HG02610 (cell line): ENCODE data around the gene TRAF3IP1.

Source experiments
- ATAC-seq: cut with Tn5 transposase; IDR thresholded peaks from one replicate; pipeline ENCODE4 v1.9.1; 2021; ENCODE audit warnings: mild to moderate bottlenecking, moderate library complexity; ENCODE audit not compliant: unreplicated experiment

TRAF3IP1 gene

DNA sequence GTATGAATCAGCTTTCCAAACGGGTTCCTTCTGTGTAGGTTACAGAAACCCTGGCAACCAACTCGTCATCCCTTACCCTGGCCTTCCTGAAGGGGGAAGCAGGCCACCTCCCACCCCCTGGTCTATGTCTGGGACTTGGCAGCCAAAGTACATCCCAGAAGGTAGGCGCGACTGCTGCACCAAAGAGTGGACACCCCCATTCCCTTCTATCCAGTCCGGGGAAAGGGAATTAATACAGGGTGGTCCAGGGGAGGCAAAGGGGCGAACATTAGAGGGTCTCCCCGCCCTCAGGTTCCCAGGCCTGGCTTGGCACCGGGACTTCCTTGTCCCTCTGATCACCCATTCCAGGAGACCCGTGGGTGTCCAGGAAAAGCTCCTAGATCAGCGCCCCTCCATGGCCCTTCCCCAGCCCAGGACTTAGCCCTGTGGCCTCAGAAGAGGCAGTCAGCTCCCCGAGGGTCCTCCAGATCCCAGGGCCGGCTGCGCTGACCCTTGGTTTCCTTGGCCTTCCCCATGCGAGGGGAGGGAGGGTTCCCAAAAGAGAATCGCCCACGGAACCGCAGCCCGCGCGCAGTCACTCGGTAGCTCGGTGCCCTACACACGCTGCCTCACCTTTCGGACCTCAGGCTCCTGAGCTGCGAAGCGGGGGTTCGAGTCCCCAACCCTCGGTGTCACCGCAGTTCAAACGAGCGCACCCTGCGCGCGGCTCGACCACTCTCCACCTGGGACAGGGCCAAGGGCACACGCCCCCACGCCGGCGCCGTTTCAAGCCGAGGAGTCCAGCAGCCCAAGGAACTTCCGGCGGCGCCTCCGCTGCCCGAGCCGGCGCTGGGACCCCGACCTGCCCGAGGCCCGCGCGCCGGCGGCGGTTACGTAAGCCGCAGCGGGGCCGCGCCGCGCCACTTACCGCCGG lies 32.3 kb upstream of the TRAF3IP1 start, which contains the start of gene PER2:
Gene PER2 (minus strand): TSS at position 874 of the 913 bp plus-strand sequence. CDS start 10,674 bp downstream, outside the sequence.
- peak; percentile 31 for ATAC-seq

DNA sequence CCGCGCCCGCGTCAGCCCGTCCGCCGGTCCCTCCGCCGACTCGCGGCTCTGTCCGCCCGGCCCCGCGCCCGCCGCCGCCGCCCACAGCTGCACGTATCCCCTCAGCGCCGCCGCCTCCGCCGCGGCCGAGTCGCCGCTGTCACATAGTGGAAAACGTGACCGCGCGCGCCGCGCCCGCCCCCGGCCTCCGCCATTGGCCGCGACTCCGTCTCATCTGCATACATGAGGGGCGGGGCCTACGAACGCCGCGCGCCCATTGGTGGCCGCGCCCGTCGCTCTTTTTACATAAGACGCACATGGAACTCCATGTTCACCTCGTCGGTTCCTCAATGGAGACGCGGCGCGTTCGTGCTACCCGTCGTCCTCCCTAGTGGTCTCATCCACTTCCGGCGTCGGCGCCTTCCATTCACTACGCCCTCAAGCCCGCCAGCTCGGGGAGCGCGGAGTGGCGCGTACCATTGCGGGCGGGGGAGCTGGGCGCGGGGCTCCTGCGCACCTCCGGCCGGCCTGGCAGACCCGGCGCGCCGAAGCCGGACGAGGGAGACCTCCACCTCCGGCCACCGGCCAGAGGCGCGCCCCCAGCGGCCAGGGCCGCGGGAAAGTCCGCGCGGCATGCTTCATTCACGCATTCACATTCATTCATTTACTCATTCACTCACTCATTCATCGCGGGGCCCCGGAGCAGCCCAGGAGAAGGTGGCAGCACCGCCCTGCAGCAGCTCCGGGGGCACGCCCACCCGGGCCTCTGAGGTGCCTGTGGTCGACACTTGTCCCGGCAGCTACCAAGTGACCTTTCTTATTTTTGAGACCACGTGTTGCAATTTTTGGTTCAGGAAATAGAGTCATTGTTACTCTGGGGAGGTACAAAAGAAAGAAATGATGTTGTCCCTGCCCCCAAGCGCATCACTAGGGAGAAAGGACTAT lies 31.4 kb upstream of the TRAF3IP1 start:
- peak; percentile 88 for ATAC-seq

DNA sequence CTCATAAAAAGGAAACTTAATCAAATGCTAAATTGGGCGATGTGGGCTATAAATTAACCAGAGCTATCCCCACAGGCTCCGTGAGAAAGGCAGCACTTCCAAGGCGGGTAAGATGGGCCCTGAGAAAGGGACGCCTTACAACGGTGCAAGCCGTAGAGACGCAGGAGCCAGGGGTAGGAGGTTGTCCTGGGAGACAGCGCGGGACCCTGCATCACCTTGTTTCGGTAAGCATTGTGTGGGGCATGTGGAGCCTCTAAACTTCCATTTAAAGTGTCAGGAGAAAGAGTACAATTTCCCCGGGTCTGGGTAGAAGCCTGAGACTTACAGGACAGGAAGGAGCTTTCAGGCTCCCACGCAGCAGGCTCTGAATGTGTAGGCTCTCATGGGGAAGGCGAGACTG lies 30.7 kb upstream of the TRAF3IP1 start:
- no peak for ATAC-seq

DNA sequence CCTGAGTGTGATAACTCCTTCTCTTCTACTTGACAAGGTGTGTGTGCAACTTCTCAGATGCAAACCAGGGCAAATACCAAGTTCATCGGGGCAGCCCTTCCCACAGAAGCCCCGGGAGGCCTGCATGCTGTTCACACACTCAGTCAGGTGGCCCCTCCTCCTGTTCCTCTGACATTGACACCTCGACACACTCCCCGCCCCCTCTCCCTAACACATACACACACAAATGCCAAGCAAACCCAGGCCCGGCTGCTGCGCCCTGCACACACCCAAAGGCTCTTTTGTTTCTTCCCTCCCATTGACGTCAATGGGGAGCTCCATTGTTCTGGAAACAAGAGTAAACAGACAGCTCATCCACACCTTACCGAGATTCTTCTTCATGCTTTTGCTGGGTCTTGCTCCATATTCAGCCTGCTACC lies 30.2 kb upstream of the TRAF3IP1 start:
- ATAC-seq, result no peak

DNA sequence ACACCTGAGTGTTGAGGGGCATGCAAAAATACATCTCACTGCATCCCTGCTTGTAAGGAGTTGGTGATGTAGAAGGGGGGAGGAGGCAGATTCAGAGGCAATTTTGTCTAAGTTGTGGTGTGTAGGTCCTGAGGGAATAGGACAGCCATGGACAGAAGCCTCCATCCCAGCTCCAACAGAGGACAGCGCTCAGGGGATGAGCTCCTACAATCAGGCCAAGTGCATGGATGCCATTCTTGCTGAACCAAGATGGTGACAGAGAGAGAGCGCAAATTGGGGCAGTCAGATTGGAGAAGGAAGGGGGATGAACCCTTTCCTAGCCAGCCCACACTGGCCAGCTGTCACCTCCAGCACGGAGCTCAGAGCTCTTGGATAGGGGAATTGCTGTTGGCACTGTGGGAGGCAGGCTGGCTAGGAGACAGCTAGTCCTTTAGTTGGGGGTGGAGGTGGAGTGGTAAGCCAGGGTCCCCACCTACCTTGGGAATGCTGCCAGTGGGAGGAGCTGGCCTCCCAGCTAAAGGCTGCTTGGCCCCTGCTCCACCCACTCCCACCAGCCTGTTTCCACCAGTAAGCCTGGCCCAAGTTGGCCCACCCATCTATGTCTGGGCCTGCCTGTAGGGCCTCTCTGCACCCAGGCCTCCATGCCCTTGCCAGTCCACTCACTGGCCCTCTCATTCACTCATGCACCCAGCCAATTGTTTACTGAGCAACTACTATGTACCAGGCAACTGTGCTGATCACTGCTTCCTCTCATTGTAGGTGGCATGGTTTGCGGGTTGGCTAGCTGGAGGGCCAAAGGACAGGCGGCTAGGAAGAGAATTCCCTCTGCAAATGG lies 29.4 kb upstream of the TRAF3IP1 start:
- ATAC-seq, result no peak

DNA sequence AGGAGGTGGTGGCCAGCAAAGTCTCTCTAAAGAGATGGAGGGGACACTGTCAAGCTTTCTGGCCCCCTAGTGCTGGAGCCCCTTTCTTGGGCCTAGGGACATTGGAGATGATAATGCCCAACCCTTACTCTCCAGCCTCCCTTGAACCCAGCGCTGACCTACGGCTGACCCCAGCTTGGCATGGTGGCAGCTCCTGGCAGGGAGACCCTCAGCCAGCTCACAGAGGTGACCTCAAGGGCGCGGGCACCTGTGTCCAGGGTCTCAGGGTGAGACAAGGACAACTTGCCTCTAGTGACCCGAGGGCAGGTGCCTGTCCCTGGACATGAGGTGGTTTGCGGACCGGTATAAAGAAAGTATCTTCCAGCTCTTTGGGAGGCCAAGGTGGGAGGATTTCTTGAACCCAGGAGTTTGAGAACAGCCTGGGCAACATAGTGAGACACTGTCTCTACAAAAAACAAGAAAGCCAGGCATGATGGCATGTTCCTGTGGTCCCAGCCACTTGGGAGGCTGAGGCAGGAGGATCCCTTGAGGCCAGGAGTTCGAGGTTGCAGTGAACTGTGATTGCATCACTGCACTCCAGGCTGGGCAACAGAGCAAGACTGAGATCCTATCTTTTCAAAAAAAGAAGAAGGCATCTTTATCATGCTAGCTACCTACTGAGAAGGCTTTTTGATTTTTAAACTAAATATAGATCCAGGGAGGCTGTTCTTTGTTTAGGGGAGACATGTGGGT lies 28.6 kb upstream of the TRAF3IP1 start:
- ATAC-seq, result no peak

DNA sequence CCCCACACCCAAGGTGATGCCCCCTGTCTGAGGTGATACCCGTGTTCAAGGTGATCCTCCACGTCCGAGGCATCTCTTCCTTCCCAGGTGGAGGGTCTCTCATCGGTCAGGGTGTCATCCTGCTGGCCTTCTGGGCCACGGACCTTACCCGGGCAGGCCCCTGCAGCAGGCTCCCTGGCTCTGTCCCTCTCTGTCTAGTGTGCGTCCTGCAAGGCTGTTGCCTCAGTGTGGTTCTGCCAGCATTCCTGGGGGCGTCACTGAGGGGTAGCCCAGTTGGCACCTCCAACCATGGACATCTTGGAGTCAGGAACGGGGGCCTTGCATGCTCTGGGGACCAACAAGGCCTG lies 26.3 kb upstream of the TRAF3IP1 start:
- no peak for ATAC-seq

DNA sequence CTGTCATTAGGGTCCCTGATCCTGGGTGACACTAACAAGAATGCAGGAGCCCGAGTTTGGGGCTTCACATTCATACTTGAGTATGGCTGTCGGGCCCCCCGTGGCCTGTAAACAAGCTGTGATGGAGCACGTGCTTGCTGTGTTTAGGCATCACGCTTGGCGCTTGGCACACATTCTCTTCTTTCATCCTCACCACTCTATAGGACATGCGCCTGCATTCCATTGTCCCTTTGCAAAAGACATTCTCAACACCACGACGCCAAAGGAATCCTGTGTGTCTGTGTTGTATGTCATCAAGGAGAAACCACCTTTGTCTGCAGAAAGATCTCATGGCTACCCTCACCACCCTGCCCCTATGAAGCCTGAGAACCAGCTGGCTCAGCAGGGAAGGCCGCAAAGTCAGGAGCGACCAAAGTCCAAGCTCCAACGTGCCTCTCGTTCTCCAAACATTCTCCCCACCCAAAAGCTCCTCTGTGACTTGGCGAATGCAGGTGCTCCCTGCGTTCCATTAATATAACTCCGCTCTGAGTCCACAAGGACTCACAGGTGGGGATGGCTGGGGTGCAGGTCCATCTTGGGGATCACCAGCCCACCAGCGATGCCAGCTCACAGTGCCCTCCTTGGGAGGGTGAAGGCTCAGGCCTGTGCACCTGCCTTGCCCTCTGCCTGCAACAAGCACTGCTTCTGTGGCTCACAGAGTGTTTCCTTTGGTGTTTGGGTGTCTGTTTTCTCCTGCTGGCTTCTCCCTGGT lies 25.8 kb upstream of the TRAF3IP1 start:
- ATAC-seq, result no peak

DNA sequence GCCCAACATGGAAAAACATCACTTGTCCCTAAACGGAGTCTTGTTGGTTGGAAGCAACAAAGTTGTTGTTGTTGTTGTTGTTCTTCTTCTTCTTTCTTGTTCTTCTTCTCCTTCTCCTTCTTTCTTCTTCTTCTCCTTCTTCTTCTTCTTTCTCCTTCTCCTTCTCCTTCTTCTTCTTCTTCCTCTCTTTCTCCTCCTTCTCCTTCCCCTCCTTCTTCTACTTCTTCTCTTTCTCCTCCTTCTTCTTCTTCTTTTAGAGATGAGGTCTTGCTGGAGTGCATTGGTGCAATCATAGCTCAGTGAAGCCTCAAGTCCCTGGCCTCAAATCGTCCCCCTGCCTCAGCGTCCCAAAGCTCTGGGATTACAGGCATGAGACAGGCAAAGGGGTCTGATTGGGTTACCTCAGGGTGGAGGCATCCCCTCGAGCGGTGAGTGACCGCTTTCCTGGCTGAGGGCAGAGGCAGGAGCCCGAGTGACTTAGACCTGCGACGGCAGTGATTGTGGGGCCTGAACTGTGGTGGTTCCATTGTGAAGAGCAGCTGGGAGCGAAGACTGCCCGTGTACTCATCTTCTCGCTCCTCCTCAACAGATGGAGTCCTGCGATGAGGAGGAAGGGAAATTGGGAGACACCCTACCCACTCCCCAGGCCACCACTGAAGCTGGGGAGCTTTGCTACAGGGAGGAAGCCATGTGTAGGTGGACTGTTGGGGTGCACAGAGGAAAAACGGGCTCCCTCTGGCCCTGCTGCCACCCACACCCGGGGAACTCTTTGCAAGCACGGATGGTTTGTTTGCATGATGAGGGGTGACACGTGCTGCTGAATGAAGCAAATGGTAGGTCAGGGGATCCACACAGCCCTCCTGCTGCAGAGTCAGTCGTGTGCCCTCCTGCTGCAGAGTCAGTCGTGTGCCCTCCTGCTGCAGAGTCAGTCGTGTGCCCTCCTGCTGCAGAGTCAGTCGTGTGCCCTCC lies 24.9 kb upstream of the TRAF3IP1 start:
- ATAC-seq, result no peak

DNA sequence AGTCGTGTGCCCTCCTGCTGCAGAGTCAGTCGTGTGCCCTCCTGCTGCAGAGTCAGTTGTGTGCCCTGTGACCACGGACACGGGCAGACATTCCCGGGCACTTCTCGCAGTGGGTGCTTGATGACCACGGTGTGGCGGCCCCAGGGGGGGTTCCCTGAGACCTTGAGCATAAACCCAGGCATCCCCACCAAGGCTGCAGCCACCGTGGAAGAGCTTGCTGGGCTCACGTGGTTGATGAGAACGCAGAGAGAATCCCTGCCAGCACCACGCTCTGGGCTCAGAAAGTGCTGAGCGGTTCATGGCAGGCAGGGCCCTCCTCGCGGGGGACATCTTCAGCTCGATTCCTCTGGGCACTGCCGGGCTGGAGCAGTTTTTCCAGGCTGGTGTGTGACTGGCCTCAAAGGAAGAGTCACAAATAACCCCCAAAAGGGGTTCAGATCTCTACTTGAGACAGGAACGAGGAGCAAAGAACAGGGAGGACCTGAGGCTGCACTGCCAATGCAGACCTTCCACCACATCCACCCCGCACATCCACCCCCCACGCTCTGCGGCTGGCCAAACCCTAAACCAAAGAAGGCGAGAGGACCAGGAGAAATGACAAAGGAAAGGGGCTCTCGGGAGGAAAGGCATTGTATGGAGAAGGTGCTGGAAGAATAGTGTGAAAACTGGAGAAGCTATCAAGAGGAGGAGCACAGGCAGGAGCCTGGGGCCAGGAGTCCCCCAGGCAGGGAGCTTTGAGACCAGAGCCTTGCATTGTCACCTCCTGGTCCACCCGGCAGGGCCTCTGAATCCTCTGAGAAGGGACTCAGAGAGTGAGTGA lies 23.5 kb upstream of the TRAF3IP1 start:
- no peak for ATAC-seq

DNA sequence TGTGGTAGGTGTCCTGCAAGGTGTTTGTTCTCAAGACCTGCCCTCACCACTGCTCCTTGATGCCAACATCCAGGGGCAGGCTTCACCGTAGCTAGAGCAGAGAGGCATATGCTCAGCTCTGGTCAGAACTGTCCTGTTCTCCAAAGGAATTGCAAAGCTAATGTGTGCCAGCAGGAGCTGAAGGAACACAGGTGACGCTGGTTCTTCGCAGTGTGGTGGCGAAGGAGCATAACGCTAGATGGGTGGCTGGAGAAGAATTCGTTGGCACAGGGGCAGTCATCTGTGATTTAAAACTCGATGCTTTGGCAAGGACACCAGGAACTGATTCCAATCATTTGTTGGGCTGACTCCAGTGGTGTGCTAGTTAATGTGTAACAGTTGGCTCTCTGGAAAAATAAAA lies 20.5 kb upstream of the TRAF3IP1 start:
- ATAC-seq, result no peak

DNA sequence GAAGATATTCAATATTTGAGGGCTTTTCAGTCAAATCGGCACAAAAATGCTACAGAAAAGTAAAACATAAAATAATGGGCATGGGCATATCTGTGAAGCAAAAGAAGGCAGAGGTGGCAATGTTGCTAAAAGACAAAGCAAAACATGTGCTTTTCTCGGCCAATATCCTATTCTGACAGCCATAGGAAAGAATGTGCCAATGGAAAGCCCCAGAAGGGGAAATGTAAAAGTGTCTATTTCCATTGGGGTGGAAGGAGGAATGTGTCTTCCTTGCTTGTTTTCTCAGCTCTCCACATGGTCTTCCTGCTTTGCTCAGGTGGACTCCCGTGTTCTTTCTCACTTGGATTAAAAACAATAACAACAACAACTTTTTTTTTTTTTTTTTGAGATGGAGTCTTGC lies 18.2 kb upstream of the TRAF3IP1 start:
- no peak for ATAC-seq

DNA sequence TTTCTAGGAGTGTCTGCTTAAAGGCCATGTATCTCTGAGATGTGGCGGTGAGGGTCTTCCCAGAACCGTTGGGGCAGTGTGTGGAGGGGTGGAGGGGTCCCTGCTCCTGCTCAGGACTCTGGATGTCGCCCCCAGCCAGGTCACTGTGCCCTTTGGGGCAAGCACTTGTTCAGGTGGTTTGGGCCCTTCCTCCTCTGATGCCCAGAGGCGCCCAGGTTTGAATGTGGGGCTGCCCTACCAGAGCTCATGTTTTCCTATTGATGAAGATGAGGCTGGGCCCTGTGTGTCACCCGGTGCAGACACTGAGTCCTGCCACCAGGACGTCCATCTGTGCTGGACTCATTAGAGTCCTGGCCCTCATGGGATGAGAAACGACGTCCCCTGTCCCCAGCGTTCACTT lies 17.6 kb upstream of the TRAF3IP1 start:
- ATAC-seq, result no peak

DNA sequence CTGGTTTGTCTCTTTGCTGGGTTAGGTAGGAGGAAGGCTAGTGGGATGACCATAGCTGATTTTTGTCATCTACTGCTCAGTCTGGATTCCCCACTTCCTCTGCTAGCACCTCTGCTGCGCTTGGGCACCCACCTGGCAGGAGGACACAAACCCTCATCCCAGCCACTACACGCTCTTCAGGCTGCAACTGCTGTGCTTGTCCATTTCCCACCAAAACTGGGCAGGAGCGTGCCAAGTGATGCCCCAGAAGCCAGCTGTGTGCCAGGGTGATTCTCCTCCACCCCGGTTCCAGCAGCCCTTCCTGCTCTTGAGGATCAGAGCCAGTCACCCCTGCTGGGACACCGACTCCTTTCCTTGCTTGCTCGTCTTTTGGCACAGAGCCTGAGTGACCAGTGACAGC lies 16.2 kb upstream of the TRAF3IP1 start:
- ATAC-seq, result no peak

DNA sequence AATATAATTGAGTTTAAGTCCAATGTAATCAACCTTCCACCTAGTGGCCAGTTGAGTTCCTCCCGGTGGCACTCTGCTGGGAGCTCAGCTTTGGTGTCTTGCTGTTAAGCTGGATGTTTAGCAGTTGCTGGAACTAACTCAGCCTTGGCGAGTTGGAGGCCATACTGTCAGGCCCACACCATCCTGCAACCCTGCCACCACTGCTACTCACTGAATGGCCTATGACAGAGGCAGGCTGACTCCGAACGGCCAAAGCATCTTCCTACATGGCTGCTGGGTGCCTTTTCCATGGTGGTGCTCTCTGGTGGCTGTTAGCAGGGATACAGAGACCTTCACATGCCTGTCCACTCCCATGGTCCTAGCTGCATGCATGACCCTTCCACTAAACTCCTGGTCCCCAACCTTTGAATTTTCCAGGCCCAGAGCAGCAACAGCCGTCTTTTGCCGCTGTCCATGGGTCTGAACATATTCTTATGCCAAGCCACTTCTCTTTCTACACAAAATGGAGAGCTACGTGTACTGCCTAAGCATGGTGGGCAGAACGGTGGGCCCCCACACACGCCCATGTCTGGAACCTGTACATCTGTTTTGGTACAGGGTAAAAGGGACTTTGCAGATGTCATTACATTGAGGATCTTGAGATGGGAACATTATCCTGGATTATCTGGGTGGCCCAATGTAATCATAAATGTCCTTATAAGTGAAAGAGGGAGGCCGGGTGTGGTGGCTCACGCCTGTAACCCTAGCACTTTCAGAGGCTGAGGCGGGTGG lies 15.0 kb upstream of the TRAF3IP1 start:
- no peak for ATAC-seq

DNA sequence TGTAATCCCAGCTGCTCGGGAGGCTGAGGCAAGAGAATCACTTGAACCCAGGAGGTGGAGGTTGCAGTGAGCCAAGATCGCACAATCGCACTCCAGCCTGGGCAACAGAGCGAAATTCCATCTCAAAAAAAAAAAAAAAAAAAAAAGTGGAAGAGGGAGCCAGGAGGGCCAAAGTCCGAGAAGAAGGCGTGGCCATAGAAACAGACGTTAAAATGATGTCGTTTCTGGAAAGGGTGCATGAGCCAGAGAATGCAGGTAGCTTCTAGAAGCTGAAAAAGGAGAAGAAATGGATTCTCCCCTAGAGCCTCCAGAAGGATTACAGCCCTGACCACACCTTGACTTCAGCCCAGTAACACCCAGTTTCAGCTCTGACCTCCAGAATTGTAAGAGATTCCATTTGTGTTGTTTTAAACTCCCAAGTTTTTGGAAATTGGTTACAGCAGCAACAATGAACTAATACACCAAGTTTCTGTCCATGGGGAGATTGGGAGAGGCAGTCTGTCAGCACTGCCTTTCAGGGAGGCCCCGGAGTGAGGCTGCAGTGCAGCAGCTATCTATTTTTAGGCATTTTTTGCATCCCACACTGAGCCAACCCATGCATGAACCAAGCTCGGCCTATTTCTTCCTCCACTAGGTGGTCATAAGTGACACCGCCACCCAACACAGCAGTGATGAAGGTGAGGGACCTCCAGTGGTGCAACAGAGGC lies 14.2 kb upstream of the TRAF3IP1 start:
- no peak for ATAC-seq
